ENCODE data around the gene PPARG.
"Not testable (repeated sequence)": the region's sequence is repeated elsewhere in the genome, so short reads cannot be mapped to it uniquely, and the experiment has no call there.

PPARG gene

DNA sequence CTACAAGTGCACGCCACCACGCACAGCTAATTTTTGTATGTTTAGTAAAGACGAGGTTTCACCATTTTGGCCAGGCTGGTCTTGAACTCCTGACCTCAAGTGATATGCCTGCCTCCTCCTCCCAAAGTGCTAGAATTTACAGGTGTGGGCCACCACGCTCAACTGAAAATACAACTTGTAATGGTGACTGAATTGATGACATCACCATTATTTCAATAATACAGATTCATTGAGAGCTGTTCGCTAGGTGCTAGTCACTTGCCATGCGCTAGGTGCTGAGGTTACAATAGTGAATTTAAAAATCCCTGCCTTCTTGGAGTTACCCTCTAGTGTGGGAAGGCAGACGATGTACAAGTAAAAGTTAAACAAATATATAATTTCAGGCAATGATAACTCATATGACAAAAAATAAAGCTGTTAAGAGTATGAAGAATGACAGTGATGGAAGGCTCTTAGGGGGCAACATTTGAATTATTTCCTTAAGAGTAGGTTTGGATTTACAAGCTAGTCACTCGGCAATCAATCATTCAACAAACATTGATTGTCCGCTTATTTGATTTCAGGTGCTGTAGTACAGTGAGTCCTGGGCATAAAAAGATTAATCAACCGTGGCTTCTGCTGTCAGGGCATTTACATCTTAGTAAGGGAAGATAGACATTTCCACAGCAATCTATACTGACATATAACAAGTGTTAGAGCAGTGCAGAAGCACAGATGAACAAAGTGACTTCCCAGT, 9.1 kb upstream of the PPARG start:
- no peak for DNase-seq

DNA sequence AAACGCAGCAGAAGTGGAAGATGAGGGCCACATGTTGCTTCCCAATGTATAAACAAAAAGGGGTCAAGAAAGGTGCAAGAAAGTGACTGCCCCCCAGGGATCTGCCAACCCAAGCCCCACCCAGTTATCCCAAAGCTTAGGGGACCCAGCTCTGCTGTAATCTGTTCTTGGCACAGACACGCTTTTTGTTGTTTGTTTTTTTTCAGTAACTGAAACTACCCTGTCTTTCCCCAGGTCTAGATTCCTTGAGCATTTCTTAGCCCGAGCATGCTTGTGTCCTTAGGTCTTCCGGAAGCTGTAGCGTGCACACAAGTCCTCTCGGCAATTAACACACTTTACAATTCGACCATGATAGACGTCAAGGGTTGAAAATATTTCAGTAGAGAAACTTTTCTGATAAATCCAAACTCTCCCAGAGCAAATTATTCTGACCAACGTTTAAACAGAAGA, 8.5 kb upstream of the PPARG start:
- no peak for DNase-seq

DNA sequence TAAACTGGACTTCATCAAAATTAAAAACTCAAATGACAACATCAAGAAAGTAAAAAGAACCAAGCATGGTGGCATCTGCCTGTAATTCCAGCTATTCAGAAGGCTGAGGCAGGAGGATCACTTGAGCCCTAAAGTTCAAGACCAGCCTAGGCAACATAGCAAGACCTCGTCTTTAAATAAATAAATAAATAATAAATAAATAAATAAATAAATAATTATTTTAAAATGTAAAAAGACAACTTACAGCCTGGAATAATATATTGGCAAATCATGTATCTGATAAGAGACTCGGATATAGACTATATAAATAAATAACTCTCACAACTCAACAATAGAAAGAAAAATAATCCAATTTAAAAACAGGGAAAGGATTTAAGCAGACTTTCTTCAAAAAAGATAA, 4.3 kb upstream of the PPARG start:
- no peak for DNase-seq

DNA sequence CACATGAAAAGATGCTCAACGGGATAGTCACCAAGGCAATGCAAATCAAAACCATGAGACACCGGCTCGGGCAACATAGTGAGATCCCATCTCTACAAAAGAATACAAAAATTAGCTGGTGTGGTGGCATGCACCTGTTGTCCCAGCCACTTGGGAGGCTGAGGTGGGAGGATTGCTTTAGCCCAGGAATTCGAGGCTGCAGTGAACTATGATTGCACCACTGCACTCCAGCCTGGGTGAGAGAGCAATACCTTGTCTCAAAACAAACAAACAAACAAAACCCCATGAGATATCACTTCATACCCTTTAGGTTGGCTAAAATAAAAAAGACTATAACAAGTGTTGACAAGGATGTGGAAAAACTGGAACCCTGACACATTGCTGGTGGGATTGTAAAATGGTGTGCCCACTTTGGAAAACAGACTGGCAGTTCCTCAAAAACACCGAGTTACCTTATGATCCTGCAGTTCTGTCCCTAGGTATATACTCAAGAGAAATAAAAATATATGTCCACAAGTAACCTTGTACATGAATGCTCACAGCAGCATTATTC, 3.8 kb upstream of the PPARG start:
- no peak for DNase-seq

DNA sequence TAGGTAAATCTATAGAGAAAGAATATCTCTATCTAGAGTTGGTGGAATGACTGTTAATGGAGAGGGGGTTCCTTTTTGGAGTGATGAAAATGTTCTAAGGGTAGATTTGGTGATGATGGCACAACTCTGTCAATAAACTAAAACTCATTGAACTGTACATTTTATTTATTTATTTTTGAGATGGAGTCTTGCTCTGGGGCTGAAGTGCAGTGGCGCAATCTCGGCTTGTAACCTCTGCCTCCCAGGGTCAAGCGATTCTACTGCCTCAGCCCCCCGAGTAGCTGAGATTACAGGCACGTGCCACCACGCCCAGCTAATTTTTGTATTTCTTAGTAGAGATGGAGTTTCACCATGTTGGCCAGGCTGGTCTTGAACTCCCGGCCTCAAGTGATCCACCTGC, 3.1 kb upstream of the PPARG start:
- DNase-seq, result not testable (repeated sequence)

DNA sequence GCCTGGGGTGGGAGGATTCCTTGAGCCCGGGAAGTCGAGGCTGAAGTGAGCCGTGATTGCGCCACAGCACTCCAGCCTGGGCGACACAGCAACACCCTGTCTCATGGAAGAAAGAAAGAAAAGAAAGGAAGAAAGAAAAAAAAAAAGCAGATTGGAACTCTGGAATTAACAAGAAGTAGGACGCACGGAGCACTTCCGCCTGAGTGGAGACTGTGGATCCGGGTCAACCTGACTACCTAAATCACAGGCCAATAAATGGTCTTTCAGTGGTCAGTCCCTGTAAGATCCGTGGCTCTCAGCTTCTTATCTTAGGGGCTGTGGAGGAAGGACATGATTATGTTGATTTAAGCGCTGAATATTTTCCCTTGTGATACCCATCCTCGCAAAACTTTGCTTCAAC, 2.4 kb upstream of the PPARG start:
- no peak for DNase-seq

DNA sequence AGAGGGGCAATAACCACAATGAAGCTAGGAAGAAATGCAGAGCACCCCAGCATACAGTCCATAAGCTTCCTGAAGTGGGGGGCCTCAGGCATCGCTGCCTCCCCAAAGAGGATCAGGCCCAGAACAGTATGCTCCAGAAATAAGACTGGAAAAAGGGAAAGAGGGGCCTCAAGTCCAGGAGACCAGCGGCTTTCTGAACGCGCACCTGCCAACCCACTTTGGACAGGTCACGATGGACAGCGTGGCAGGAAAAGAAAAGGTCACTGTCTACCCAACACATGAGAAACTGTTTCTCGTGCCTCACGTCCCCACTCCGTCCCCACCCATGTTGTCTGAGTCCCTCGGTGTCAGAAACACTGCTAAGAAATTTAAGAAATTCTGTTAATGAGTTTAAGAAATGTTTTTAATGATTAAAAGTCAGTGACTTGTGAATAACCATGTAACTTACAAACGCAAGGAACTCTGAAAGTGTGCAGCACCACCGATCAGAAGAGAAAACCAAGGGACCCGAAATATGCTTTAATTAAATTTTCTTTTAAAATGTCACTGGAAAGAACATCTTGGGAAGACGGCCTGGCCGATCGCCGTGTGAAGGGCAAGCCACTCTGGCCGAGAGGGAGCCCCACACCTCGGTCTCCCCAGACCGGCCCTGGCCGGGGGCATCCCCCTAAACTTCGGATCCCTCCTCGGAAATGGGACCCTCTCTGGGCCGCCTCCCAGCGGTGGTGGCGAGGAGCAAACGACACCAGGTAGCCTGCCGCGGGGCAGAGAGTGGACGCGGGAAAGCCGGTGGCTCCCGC, 1.7 kb upstream of the PPARG start:
- no peak for DNase-seq

DNA sequence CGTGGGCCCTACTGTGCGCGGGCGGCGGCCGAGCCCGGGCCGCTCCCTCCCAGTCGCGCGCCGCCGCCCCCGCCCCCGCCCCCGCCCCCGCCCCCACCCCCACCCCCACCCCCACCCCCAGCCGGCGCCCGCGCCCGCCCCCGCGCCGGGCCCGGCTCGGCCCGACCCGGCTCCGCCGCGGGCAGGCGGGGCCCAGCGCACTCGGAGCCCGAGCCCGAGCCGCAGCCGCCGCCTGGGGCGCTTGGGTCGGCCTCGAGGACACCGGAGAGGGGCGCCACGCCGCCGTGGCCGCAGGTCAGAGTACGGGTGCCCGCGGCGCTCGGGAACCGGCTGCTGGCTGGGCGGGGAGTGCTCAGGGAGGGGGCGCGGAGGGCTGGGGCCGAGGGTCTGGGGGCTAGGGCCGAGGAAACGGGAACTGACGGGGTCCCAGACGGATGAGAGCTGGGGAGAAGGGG, 1.1 kb upstream of the PPARG start:
- peak in 1 of 2 experiments; percentile 9 for DNase-seq

DNA sequence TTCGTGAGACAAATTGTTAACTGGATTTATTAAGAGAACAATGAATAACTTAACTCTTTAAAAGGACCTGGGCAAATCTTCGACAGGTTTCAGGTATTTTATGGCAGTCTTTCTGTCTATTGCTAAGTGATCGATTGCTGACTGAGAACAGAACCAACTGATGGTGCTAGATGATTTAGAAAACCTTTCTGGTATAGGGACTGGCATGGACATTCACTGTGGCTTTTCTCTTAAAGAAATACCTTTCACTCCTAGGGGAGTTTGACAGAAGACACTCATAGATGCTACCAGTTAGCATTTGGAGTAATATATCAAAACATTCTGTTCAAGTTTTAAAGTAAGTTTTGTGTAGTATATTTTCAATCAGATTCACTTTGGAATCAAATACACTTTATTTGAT, 654 bp downstream of the PPARG start:
- DNase-seq, result no peak

DNA sequence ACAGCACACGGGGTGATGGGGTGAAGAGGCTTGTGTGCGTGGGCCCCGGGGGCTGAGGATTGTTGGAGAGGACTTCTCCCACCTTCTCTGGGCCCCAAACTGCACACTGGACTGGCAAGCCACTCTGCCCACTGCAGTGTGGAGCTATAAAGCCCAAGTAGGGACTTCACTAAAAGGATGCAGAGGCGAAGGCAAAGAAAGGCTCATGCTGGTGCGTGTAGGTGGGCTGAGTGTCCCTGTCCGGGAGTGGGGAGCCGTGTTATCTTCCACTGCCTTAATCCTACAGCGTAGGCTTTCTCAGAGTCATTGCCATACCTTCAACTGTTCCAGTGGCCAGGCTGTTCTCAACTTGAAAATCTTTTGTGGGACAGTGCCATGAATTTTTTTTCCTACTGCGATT, 3.9 kb downstream of the PPARG start:
- no peak for DNase-seq

DNA sequence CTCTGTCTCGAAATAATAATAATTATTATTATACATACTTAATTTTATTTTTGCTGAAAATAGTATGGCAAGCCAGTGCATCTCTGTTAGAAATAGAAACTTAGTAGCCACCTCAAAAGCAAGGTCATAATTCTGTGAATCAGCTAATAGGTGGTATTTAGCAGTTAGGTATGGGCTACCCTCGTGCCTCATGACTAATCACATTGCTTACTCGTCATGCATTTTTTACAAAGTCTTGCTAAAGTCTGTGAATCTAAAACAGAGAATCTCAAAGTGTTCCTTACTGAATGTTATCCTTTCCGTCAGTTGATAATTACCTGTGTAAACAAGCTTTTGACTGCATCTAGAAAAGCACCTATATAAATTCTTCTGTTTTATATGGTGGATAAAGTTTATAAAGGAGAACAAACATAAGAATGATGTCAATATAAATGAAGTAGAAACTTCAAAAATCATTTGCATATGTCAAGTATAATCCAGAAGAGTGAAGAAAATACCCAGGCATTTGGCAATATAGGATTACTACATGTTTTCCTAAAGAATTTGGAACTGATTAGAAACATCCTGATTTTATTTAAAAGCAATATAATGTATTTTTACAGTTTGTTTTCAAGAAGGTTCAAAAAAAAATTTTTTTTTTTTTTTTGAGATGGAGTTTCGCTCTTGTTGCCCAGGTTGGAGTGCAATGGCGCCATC, 6.2 kb downstream of the PPARG start:
- no peak for DNase-seq

DNA sequence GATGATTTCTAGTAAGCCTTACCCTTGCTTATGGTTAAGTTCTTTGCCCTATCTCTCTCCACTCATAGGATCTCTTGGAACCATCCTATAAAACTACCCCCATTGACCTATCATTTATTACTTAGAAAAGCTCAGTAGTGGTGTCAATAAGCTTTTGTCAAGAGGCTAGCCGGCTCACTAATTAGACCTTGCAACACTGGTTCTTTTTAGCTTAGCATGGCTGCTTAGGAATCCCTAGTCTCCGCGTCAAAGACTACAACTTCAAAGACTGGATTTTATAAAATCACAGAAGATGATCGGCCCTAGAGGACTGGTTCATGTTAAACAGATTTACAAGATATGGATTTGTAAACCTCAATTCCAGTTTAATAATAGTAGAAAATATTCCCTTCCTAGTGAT, 7.6 kb downstream of the PPARG start:
- DNase-seq, result no peak

DNA sequence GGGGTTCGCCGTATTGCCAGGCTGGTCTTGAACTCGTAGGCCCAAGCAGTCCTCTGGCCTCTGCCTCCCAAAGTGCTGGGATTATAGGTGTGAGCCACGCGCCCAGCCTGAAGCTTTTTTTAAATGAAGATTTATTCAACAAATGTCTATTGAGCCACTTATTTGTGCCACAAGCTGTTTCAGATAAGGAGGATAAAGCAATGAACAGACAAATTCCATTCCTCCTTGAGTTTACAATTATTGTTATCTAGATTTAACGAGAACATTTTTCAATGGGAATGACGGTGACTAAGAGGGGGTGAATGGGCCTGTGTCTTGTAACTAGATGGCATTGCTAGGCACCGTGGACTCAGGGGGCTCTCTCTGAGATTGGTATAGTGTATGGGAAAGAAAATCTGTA, 10.2 kb downstream of the PPARG start:
- no peak for DNase-seq

DNA sequence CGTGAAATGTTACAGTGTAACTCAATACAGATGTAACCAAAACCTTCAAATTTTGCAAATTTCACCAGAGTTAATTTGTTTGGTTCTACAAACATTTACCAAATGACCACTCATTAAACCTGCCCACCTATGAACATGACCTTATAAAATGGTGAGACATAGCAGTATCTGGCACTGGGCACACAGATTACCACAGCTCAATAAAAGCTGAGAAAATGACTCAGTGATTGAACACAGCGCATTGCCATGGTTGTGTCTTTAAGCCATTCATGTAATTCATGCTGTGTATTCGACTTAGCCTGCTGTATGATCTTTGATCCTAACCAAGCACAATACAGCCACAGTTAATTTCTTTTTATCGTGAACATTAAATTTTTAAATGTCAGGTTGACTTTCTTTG, 11.3 kb downstream of the PPARG start:
- DNase-seq, result no peak

DNA sequence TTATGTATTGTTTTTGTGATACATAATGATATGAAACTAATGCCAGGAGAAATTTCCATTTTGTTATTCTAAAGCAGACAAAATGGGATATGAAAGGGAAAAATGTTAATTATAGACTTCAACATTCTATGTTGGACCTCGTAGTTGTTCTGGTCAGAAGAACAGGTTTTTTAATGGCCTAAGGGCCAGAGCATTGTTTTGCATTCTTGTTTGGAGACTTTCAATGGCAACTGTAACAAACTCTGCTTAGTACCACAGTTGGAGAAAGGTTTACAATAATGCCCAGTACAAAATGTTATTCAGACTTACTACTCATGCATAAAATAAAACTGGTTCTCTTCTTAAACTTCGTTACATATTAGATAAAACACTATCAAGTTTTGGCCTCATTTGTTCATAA, 12.2 kb downstream of the PPARG start:
- no peak for DNase-seq

DNA sequence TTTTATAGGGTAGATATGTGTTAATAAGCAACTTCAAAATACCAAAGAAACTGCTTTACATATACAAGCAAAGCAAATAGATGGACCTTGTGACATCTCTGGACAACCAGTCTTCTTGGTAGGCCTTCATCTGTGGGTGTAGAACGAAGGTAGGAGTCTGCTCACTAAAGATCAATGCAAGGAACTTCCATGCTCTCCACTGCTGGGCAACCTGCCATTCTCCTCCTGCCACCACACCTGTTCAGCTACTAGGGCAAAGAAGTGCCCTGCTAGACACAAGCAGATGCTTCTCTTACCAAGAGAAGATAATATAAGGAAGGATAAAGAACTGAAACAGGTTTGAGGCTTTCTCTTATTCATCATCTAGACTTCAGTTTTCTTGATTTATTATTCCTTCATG, 12.6 kb downstream of the PPARG start:
- DNase-seq, result no peak

DNA sequence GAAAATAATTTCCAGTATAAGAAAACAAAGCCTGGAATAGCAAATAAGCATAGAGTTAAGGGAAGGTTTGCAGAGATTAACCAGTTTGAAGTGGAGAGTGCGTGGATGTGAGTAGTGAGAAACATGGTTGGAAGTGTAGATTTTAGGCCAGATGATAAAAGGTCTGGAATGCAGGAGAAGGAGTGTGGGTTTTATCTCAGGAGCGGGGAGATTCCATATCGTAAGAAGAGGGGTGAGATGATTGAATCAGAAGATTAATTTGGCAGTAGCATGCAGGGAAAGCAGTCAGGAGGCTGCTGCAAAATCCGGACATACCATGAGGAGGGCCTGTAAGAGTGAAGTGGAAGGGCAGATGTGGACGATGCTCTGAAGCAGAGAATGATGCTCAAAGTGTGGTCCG, 13.7 kb downstream of the PPARG start:
- no peak for DNase-seq

DNA sequence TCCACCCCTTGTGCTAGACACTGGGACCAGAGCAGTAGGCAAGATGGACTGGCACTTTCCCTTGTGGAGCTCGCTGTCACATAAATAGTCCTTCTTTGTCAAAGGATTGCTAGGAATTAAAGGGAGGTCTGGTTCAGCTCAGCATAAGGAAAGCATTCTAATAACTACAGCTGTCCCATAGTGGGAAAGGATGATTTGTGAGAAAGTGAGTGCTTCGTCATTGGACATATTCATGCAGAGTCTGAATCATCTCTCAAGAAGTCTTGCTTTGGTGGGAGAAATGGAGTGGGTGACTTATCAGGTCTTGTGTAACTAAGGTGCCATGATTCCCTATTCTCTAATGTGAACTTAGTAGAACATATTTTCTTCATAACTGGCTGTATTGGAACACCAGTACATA, 14.7 kb downstream of the PPARG start:
- no peak for DNase-seq

DNA sequence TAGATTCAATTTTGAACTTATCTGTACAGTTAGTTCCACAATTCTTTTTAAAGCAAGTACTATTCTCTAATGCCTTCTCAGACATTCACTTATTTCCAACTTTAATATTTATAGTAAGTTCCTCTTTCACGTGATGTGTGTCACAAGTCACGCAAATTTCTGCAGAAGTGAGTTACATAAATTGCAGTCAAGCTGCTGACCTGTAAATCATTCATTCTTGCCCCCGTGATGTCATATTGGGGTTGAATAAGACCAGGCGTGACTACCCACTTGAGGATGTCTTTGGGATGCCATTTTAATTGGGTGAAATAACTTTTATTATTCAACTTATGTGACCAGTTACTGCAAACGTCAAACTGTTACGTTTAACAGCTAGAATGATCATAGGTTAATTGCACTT, 15.1 kb downstream of the PPARG start:
- no peak for DNase-seq

DNA sequence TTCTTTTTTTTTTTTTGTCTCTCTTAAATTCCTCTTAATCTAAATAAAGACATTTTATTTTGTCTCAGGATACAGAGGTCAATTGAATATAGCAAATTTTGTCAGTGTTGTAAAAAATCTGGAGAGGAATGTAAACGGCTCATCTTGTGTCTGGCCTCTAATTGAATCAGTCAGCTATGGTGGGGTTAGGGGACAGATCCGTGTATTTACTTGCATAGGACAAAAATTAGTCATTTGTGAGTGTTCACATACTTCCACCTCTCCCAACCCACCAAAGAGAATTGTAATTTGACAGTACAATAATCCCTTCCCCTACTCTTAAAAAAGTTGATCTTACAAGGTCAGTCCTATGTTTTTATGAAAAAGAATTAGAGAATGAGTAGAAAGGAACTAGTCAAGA, 18.3 kb downstream of the PPARG start:
- no peak for DNase-seq

DNA sequence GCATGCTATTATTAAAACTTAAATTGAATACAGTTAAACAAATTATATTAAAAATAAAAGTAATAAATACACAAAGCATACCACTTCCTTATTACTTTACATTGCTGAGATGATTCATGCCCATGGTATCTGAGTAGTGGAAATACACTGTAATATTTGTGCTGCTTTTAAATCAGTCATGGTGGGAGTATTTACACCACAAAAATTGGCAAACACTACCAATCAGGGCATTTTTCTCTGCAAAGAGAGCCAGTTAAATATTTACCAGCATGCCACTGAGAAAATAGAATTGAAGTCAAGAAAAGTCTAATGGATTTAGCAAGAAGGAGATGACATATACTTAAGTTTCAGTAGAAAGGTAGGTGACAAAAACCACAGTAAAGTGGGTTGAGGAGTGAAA, 19.6 kb downstream of the PPARG start:
- DNase-seq, result no peak

DNA sequence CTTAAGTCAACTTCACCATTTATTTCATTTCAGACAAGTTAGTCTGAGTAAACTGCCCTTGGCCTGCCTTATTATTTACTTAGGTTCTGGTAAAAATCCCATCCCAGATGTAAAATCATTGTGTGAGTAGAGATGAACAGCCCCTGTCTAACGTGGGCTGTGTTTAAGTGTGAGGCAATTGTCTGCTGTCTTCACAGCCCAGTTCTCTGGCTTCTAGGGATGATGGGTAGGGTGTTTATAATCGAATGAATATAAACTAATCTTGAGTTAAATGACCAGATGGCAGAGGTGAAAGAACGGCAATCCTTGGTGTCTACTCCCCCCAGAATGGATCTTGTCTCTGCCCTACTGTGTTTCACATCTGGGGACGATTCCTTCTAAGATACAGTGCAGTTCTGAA, 20.8 kb downstream of the PPARG start:
- no peak for DNase-seq

DNA sequence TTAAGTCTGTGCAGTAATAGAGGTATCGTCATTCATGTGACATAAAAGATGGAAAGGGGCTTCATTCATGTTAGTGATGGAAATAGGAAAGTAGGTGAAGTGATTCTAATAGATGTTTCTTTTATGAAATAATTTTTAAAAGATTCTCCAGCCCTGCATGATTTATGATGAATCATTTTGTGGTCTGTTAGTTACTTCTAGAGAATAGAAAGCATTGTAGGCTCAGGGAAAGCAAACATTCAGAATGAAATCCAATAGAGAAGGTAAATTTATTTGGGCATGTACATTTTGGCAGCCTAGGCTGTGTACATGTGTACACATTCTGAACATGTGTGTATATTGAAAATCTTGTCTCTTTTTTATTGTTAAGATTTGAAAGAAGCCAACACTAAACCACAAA, 23.1 kb downstream of the PPARG start:
- no peak for DNase-seq

DNA sequence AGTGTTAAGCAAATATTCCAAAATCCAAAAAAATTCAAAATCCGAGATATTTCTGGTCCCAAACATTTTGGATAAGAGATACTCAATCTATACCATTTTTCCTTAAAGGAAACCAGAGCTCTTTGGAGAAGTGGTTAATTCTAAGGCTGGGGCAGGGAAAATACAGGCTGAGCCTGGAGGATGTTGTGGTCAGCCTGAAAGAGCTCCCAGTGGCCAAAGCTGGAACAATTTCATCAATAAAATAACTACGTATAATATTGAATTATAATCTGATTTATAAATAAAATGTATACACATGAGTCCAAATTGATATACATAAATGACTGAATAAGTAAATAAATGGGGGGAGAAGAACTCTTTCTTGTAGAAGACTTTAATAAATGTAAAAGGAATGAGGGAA, 24.6 kb downstream of the PPARG start:
- no peak for DNase-seq

All from NCI-H1930 (cell line).